ENCODE measurements around the gene KDM4B. TPM values are rescaled to one million over a fixed set of nuclear protein-coding genes. Genes with fewer than 3 reads are reported as not detected.

KDM4B gene
- total RNA-seq, 1 donor from 2014 or later = 39.0 TPM

- DNase-seq = no peak
- intact Hi-C loops (cut with DNase I) = no loop called here
These were observed 138.7 kb downstream of the KDM4B start for GRCh38 chr19:5107432-5108122.

DNA sequence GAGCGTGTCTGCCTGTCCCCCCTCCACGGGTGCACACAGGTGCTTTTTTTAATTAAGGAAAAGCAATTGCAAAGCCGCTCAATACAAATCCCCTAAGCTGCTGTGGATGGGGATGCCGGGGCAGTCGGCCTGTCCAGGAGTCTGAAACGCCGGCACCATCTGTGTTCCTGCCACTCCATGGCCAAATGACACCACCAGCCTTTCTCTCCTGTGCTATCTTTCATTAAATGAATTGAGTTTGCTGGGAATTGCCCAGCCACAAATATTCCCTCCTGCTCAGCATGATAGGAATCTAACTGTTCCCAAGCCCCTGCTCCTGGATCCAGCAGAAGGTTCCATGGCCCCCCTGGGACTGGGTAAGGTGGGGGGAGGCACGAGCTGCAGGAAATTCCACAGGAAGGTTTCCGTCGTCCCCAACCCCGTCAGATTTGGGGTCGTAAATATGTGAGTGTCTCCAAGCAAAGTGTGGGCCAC lies 139.2 kb downstream of the KDM4B start:
- Histone ChIP-seq H3K4me1 (no peaks in the 10 kb centered on the region), H3K9me3 (no peaks in the 10 kb centered on the region), H3K4me3 (no peak overlapping the region), H3K27me3 (no peaks in the 10 kb centered on the region), H3K36me3 (peaks cover 40% of the 10 kb centered on the region), H3K27ac (no peak overlapping the region)
- TF ChIP-seq CTCF (IDR thresholded peaks at IDR 0.05) = no peak
- no peak for ATAC-seq
- DNase-seq = no peak
- intact Hi-C loops (cut with DNase I) = no loop called here

More at GRCh38 chr19:5107432-5108122, 138.7 kb downstream of the KDM4B start:
- Histone ChIP-seq H3K4me3 (no peak overlapping the region), H3K27me3 (no peaks in the 10 kb centered on the region), H3K36me3 (peaks cover 34% of the 10 kb centered on the region), H3K27ac (no peak overlapping the region), H3K9me3 (no peaks in the 10 kb centered on the region), H3K4me1 (peaks cover 5% of the 10 kb centered on the region)
- no peak for ATAC-seq
- no peak for TF ChIP-seq CTCF (IDR thresholded peaks at IDR 0.05)

- Histone ChIP-seq H3K36me3 (peaks cover 43% of the 10 kb centered on the region), H3K27ac (no peak overlapping the region), H3K4me3 (no peak overlapping the region), H3K9me3 (no peaks in the 10 kb centered on the region), H3K27me3 (no peaks in the 10 kb centered on the region), H3K4me1 (no peaks in the 10 kb centered on the region)
- TF ChIP-seq CTCF (IDR thresholded peaks at IDR 0.05) = no peak
- intact Hi-C loops (cut with DNase I) = no loop called here
- no peak for DNase-seq
- no peak for ATAC-seq
These were observed 140.0 kb downstream of the KDM4B start for GRCh38 chr19:5108866-5109265.

- no peak for DNase-seq
- Histone ChIP-seq H3K9me3 (no peaks in the 10 kb centered on the region), H3K4me1 (no peaks in the 10 kb centered on the region), H3K4me3 (no peak overlapping the region), H3K27ac (no peak overlapping the region), H3K36me3 (peaks cover 42% of the 10 kb centered on the region), H3K27me3 (no peaks in the 10 kb centered on the region)
- intact Hi-C loops (cut with DNase I) = no loop called here
- ATAC-seq = no peak
- TF ChIP-seq CTCF (IDR thresholded peaks at IDR 0.05) = no peak
These were observed 140.6 kb downstream of the KDM4B start for GRCh38 chr19:5109560-5109959.

- ATAC-seq (no peak), DNase-seq (no peak)
- H3K4me1 ChIP-seq = no peaks in the 10 kb centered on the region
- no peaks in the 10 kb centered on the region for H3K27me3 ChIP-seq
- H3K36me3 ChIP-seq = peaks cover 42% of the 10 kb centered on the region
- no peaks in the 10 kb centered on the region for H3K9me3 ChIP-seq
- TF ChIP-seq CTCF (IDR thresholded peaks at IDR 0.05) = no peak
- H3K27ac ChIP-seq = no peak overlapping the region
- no peak overlapping the region for H3K4me3 ChIP-seq
- intact Hi-C loops (cut with DNase I) = no loop called here
These were observed 141.6 kb downstream of the KDM4B start for GRCh38 chr19:5110546-5110945.

Measured in upper lobe of right lung (tissue), 1 donor.